T-cell (primary cell): Measurements from ENCODE around the gene CD34. TPM values are rescaled to one million over a fixed set of nuclear protein-coding genes. Genes with fewer than 3 reads are reported as not detected.
A peak's percentile ranks its signal among the peaks of the same experiment; 100 is the strongest.

ENCODE experiments used
- ATAC-seq, 4 experiments: fragments of 200-7000 bp in 3 of 4; fragments of 150-1000 bp in 1 of 4; cut with Tn5 transposase; replicated peaks in 1 of 4; 1 replicate in 3 of 4; 2 replicates in 1 of 4; pipeline ENCODE4 v1.10.0; 2021; ENCODE audit warnings: moderate library complexity in 3 of 4, mild to moderate bottlenecking in 2 of 4, moderate number of reproducible peaks in 1 of 4
- CTCF ChIA-PET, 2 donors: fragments of 300-600 bp; sonication (Branson Sonifier 250); formaldehyde crosslinking; loops; one replicate each; lab custom pipeline; 2022; ENCODE audit warnings: antibody characterized with exemption in 2 of 2; lab: Charles Lee
- POLR2A ChIA-PET, 2 donors: fragments of 300-600 bp; sonication (Branson Sonifier 250); formaldehyde crosslinking; loops; one replicate each; lab custom pipeline; 2022; ENCODE audit warnings: antibody characterized with exemption in 2 of 2; lab: Charles Lee
- DNase-seq, 35 experiments: peaks; one replicate each; pipeline versions ENCODE4 v3.0.0 to v3.0.0-alpha.2; 2013 to 2023
- H3K27ac ChIP-seq: one replicate; pipeline ENCODE4 v1.5.1; 2013; ENCODE audit warnings: low read length
- H3K27me3 ChIP-seq, 2 experiments: replicated peaks in 1 of 2; 1 replicate in 1 of 2; 2 replicates in 1 of 2; pipeline versions ENCODE4 v1.6.1 to v1.7.0; 2013; ENCODE audit warnings: low read length in 1 of 2, mixed read lengths in 1 of 2; ENCODE audit not compliant: control insufficient read depth in 2 of 2, insufficient read depth in 2 of 2; ENCODE audit errors: extremely low read depth in 1 of 2
- H3K36me3 ChIP-seq, 2 donors: 1 replicate in 1 of 2; 2 replicates in 1 of 2; pipeline versions ENCODE4 v1.6.1 to v1.7.0; 2013; ENCODE audit warnings: low read length in 1 of 2; ENCODE audit not compliant: control insufficient read depth in 2 of 2, insufficient read depth in 1 of 2; ENCODE audit errors: extremely low read depth in 1 of 2
- H3K4me1 ChIP-seq, 2 experiments: 1 replicate in 1 of 2; 2 replicates in 1 of 2; pipeline versions ENCODE4 v1.6.1 to v1.7.0; 2013; ENCODE audit warnings: low read length in 2 of 2, mixed read lengths in 1 of 2; ENCODE audit not compliant: insufficient read depth in 2 of 2, control insufficient read depth in 1 of 2; ENCODE audit errors: extremely low read depth in 1 of 2
- H3K4me3 ChIP-seq, 2 donors: 1 replicate in 1 of 2; 2 replicates in 1 of 2; pipeline versions ENCODE4 v1.5.1 to v1.7.0; 2013; ENCODE audit warnings: mild to moderate bottlenecking in 2 of 2, low read length in 1 of 2, moderate library complexity in 1 of 2; ENCODE audit not compliant: control insufficient read depth in 1 of 2; ENCODE audit errors: extremely low read depth in 1 of 2
- H3K9me3 ChIP-seq: 2 replicates; pipeline ENCODE4 v1.7.0; 2013
- H3K27ac Mint-ChIP-seq, 2 donors: one replicate each; pipeline ENCODE4 v1.8.0; 2020 to 2021; ENCODE audit warnings: mild to moderate bottlenecking in 2 of 2, mixed read lengths in 2 of 2
- H3K27me3 Mint-ChIP-seq, 2 donors: one replicate each; pipeline ENCODE4 v1.8.0; 2021 to 2022; ENCODE audit warnings: mixed read lengths in 2 of 2
- H3K36me3 Mint-ChIP-seq: one replicate; pipeline ENCODE4 v1.8.0; 2021; ENCODE audit warnings: mixed read lengths
- H3K4me1 Mint-ChIP-seq, 3 donors: one replicate each; pipeline ENCODE4 v1.8.0; 2020 to 2022; ENCODE audit warnings: mixed read lengths in 3 of 3, mild to moderate bottlenecking in 1 of 3
- H3K4me3 Mint-ChIP-seq, 3 donors: one replicate each; pipeline ENCODE4 v1.8.0; 2020 to 2022; ENCODE audit warnings: mild to moderate bottlenecking in 3 of 3, mixed read lengths in 3 of 3, moderate library complexity in 3 of 3
- H3K9me3 Mint-ChIP-seq, 3 donors: one replicate each; pipeline ENCODE4 v1.8.0; 2020 to 2022; ENCODE audit warnings: mixed read lengths in 3 of 3
- WGBS: methylation state at CpG from one replicate; pipeline ENCODE4 v1.1.5; 2013; ENCODE audit warnings: missing lambda C conversion rate; ENCODE audit not compliant: insufficient coverage; 5-methylcytosine and 5-hydroxymethylcytosine counted together
- total RNA-seq, 35 experiments: library from RNA in 6 of 35; stranded (reverse) in 6 of 35; fragments of 120-200 nt in 1 of 35; gene quantifications; one replicate each; pipeline versions ENCODE4 v1.2.1 to v1.2.4 and lab custom pipeline; 2013 to 2026

CD34 gene
- total RNA-seq, 5 donors from 2014 or later (not counting 1 experiment from before 2014, with no cell fraction given), result 0.57 to 1.6 (median 0.83) TPM

DNA sequence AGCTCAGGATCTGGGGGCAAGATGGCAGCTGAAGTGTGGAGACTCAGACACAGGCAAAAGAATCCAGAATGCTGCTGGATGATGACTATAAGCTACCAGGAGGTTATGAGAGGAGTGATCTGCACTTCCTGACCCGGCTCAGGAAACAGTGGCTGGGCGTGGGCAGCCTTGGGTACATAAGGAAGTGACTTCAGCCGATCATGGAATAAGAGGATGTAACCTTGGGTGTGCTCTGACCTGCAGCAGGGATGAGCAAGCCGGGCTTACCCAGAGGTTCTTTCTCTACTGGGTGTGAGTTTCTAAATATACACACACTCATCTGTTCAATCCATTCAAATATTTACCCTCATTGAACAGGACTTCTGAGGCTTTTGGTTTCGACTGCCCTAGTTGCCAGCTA, 62.7 kb downstream of the CD34 start:
- POLR2A ChIA-PET, result interaction anchor here in 1 of 2 donors (0.6 to 0.8 kb wide), 2 partner anchors 25 to 51 kb away, joined by 3 to 6 read pairs; no protein-coding TSS in a partner anchor

DNA sequence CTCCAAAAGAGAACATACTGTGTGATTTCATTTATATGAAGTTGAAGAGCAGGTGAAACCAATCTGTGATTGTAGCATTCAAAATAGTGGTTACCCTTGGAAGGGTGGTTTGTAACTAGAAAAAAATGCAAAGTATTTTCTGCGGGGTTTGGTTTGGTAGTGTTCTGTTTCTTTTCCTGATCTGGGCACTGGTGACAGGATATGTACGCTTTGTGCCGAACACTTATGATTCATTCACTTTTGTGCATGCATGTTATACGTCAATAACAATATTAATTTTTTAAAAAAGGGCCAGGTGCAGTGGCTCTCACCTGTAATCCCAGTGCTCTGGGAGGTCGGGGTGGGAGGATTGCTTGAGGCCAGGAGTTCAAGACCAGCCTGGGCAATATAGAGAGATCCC, 63.8 kb downstream of the CD34 start:
- DNase-seq (no peak), ATAC-seq (no peak)
- Histone ChIP-seq H3K4me3 (no peak overlapping the region), H3K27me3 (no peaks in the 10 kb centered on the region), H3K9me3 (no peaks in the 10 kb centered on the region), H3K4me1 (peaks cover 6 to 52% of the 10 kb centered on the region in 2 experiments), H3K27ac (no peak overlapping the region), H3K36me3 (peaks cover 0 to 18% of the 10 kb centered on the region in 2 donors)
- H3K9me3 Mint-ChIP-seq, result no peaks in the 10 kb centered on the region
- peaks cover 88 to 94% (median 91%) of the 10 kb centered on the region in 3 donors for H3K4me1 Mint-ChIP-seq
- peak overlapping the region in 1 of 2 donors; percentile 14 for H3K27ac Mint-ChIP-seq
- peaks cover 41% of the 10 kb centered on the region for H3K36me3 Mint-ChIP-seq
- H3K4me3 Mint-ChIP-seq, result no peak overlapping the region
- WGBS, result 50% methylated on average over 1 of the region's 5 CpGs
- H3K27me3 Mint-ChIP-seq, result no peaks in the 10 kb centered on the region
- ChIA-PET CTCF (interaction anchor here (0.6 to 1.4 kb wide), 3 partner anchors 11 to 1302 kb away, joined by 3 to 7 read pairs (median 4); no protein-coding TSS in a partner anchor), POLR2A (interaction anchor here in 1 of 2 donors (0.8 kb wide), 1 partner anchor 50 kb away, joined by 3 read pairs; no protein-coding TSS in a partner anchor)

More for the DNA sequence above, 62.7 kb downstream of the CD34 start:
- peak; percentile 46 to 67 (median 60) for ATAC-seq
- Histone ChIP-seq H3K9me3 (no peaks in the 10 kb centered on the region), H3K27ac (no peak overlapping the region), H3K27me3 (no peaks in the 10 kb centered on the region), H3K4me3 (no peak overlapping the region), H3K4me1 (peaks cover 6 to 62% of the 10 kb centered on the region in 2 experiments), H3K36me3 (peaks cover 0 to 15% of the 10 kb centered on the region in 2 donors)
- WGBS, result 30% methylated on average over 2 of the region's 5 CpGs
- H3K9me3 Mint-ChIP-seq, result no peaks in the 10 kb centered on the region
- DNase-seq, result peak in 2 of 35 experiments; percentile 22 to 44
- peaks cover 49% of the 10 kb centered on the region for H3K36me3 Mint-ChIP-seq
- peak overlapping the region; percentile 68 to 79 for H3K27ac Mint-ChIP-seq
- H3K4me1 Mint-ChIP-seq, result peaks cover 93 to 97% (median 97%) of the 10 kb centered on the region in 3 donors
- CTCF ChIA-PET, result interaction anchor here (0.6 to 1.4 kb wide), 6 partner anchors 10 to 397 kb away, joined by 3 to 5 read pairs (median 4); no protein-coding TSS in a partner anchor
- H3K27me3 Mint-ChIP-seq, result no peaks in the 10 kb centered on the region
- peak overlapping the region; percentile 37 to 55 (median 38) for H3K4me3 Mint-ChIP-seq

DNA sequence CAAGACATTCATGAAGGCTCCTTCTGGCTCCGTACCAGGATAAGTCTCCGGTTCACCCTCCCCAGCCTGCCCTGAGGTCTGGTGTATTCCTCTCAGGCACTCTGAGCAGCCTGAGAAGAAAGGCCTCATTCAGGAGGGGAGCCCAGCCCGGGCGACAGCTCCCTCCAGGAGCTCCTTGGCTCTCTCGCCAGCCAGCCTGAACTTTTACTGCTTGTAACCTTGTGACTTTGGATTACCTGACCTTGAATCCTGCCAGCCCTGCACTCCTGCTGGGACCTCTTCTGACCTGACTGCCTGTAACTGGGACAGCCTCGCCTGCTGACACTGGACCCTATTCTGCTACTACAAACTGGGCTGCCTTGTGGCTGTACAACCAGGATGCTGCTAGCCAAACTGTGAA, 65.8 kb downstream of the CD34 start:
- no peak overlapping the region for H3K4me3 Mint-ChIP-seq
- 99% methylated on average over 5 of the region's 6 CpGs for WGBS
- peaks cover 6 to 43% of the 10 kb centered on the region in 2 experiments for H3K4me1 ChIP-seq

DNA sequence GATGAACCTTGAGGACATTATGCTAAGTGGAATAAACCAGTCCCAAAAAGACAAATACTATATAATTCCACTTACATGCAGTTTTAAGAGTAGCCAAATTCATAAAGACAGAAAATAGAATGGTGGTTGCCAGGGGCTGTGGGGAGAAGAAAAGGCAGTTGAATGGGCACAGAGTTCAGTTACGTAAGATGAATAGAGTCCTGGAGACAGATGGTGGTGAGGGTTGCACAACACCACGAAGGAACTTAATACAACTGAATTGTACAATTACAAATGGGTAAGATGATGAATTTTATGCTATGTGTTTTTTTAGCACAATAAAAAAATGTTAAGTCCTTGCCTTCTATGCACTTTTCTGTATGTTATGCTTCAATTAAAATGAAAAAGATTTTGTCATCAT, 66.6 kb downstream of the CD34 start:
- Mint-ChIP-seq H3K36me3 (peaks cover 28% of the 10 kb centered on the region), H3K27me3 (no peaks in the 10 kb centered on the region), H3K27ac (peak overlapping the region; percentile 15 to 53), H3K9me3 (no peaks in the 10 kb centered on the region), H3K4me3 (no peak overlapping the region), H3K4me1 (peaks cover 81 to 89% (median 85%) of the 10 kb centered on the region in 3 donors)
- Histone ChIP-seq H3K27me3 (no peaks in the 10 kb centered on the region), H3K4me1 (peaks cover 6 to 40% of the 10 kb centered on the region in 2 experiments), H3K4me3 (no peak overlapping the region), H3K9me3 (no peaks in the 10 kb centered on the region), H3K36me3 (peaks cover 0 to 22% of the 10 kb centered on the region in 2 donors), H3K27ac (no peak overlapping the region)
- ChIA-PET POLR2A (no interaction called here), CTCF (no interaction called here)
- WGBS, result 100% methylated on average over 1 of the region's 2 CpGs
- ATAC-seq (no peak), DNase-seq (no peak)

More for the DNA sequence above, 65.8 kb downstream of the CD34 start:
- H3K4me1 Mint-ChIP-seq, result peaks cover 81 to 89% (median 87%) of the 10 kb centered on the region in 3 donors
- Histone ChIP-seq H3K4me3 (no peak overlapping the region), H3K36me3 (peaks cover 0 to 22% of the 10 kb centered on the region in 2 donors), H3K27ac (no peak overlapping the region), H3K27me3 (no peaks in the 10 kb centered on the region), H3K9me3 (no peaks in the 10 kb centered on the region)
- H3K9me3 Mint-ChIP-seq, result no peaks in the 10 kb centered on the region
- DNase-seq, result peak in 1 of 35 experiments; percentile 2
- H3K36me3 Mint-ChIP-seq, result peaks cover 28% of the 10 kb centered on the region
- ChIA-PET POLR2A (no interaction called here), CTCF (interaction anchor here in 1 of 2 donors (1.6 kb wide), 1 partner anchor 12 kb away, joined by 4 read pairs; no protein-coding TSS in a partner anchor)
- H3K27me3 Mint-ChIP-seq, result no peaks in the 10 kb centered on the region
- no peak for ATAC-seq
- H3K27ac Mint-ChIP-seq, result no peak overlapping the region

DNA sequence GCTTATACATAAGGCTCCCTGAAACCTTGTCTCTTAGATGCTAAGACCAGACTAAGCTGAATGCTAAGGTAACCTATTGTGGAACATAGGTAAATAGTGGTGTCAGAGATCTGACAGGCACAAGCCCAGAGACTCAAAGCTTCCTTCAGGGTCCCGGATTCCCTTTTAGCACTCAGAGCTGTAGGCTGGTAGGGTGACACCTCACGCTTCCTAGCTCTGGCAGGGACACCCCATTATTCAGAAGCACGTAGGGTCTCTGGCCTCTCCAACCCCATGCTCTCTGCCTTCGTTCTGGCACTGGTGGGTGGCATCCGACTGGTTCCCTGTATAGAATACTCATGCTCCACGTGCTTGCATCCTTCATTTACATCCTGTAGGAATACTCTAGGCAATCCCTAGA, 68.4 kb downstream of the CD34 start:
- H3K4me1 ChIP-seq, result peaks cover 0 to 39% of the 10 kb centered on the region in 2 experiments
- Mint-ChIP-seq H3K27me3 (no peaks in the 10 kb centered on the region), H3K4me3 (no peak overlapping the region), H3K4me1 (peaks cover 81 to 89% (median 86%) of the 10 kb centered on the region in 3 donors), H3K27ac (peak overlapping the region in 1 of 2 donors; percentile 33), H3K9me3 (no peaks in the 10 kb centered on the region), H3K36me3 (peaks cover 34% of the 10 kb centered on the region)
- H3K9me3 ChIP-seq, result no peaks in the 10 kb centered on the region
- ChIA-PET CTCF (interaction anchor here (0.6 to 1.4 kb wide), 5 partner anchors 23 to 43 kb away, joined by 3 to 7 read pairs (median 3); no protein-coding TSS in a partner anchor), POLR2A (interaction anchor here (0.6 to 1.5 kb wide), 3 partner anchors 13 to 93 kb away, joined by 4 to 6 read pairs (median 5); no protein-coding TSS in a partner anchor)
- H3K4me3 ChIP-seq, result no peak overlapping the region
- ATAC-seq (no peak), DNase-seq (no peak)
- H3K27ac ChIP-seq, result no peak overlapping the region
- 100% methylated on average over 4 of the region's 6 CpGs for WGBS
- H3K36me3 ChIP-seq, result peaks cover 0 to 22% of the 10 kb centered on the region in 2 donors
- no peaks in the 10 kb centered on the region for H3K27me3 ChIP-seq

DNA sequence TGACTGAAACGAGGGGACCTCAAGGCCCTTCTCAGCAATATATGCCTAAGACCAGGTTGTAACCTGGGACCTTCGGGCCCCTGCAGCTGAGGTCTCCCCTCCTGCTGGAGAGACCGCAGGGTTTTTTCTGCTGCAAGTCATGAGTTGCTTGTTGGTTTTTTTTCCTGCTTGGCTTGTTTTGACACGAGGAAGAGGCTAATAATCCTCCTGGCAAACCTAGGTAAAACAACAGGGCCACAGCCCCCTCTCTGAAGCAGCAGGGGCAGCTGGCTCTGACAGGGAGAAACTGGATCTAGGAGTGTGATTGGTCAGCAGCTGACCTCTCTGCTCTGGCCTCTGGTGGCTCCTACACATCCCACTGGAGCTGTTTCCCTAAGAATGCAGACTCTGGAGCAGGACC, 69.0 kb downstream of the CD34 start:
- Histone ChIP-seq H3K4me3 (no peak overlapping the region), H3K9me3 (no peaks in the 10 kb centered on the region), H3K36me3 (peaks cover 2 to 26% of the 10 kb centered on the region in 2 donors), H3K27ac (no peak overlapping the region), H3K27me3 (no peaks in the 10 kb centered on the region), H3K4me1 (peaks cover 0 to 41% of the 10 kb centered on the region in 2 experiments)
- Mint-ChIP-seq H3K4me1 (peaks cover 83 to 90% (median 89%) of the 10 kb centered on the region in 3 donors), H3K36me3 (peaks cover 34% of the 10 kb centered on the region), H3K4me3 (no peak overlapping the region), H3K27me3 (no peaks in the 10 kb centered on the region), H3K27ac (peak overlapping the region; percentile 27 to 48), H3K9me3 (no peaks in the 10 kb centered on the region)
- ChIA-PET POLR2A (interaction anchor here (0.6 to 1.5 kb wide), 4 partner anchors 13 to 82 kb away, joined by 3 to 6 read pairs (median 4); no protein-coding TSS in a partner anchor), CTCF (interaction anchor here in 1 of 2 donors (0.7 to 1.6 kb wide), 5 partner anchors 13 to 43 kb away, joined by 3 to 4 read pairs (median 3); no protein-coding TSS in a partner anchor)
- DNase-seq, result peak in 1 of 35 experiments; percentile 19
- no peak for ATAC-seq
- WGBS, result 100% methylated on average over 1 of the region's 4 CpGs
